H1 (cell line): ENCODE results near the gene NR2C2.

ENCODE experiments used
- BRCA1 ChIP-seq: IDR thresholded peaks from 2 replicates; pipeline ENCODE4 v1.6.1; 2012; ENCODE audit warnings: low read depth, low read length, improper control_type of control experiment
- CBX8 ChIP-seq: fragments of 300-800, 300-1000 bp; sonication (generic); IDR thresholded peaks from 2 replicates; pipeline ENCODE4 v1.7.1; 2016; ENCODE audit warnings: low read depth, low read length, borderline replicate concordance
- CEBPB ChIP-seq: IDR thresholded peaks from 2 replicates; pipeline ENCODE4 v1.6.1; 2012; ENCODE audit warnings: low read depth, low read length
- CHD2 ChIP-seq: IDR thresholded peaks from 2 replicates; pipeline ENCODE4 v1.6.1; 2012; ENCODE audit warnings: low read length, improper control_type of control experiment
- EP300 ChIP-seq, 2 experiments: IDR thresholded peaks; 1 replicate in 1 of 2; 2 replicates in 1 of 2; pipeline ENCODE4 v1.6.1; 2011 to 2012; ENCODE audit warnings: low read depth in 2 of 2, low read length in 2 of 2, mild to moderate bottlenecking in 2 of 2, borderline replicate concordance in 1 of 2, inconsistent platforms in 1 of 2, moderate library complexity in 1 of 2
- JUN ChIP-seq: IDR thresholded peaks from 2 replicates; pipeline ENCODE4 v1.6.1; 2011; ENCODE audit warnings: low read depth, mild to moderate bottlenecking, improper control_type of control experiment, low read length
- JUND ChIP-seq: IDR thresholded peaks from 2 replicates; pipeline ENCODE4 v1.6.1; 2011; ENCODE audit warnings: mild to moderate bottlenecking, improper control_type of control experiment, low read length
- MAFK ChIP-seq: IDR thresholded peaks from 2 replicates; pipeline ENCODE4 v1.6.1; 2012; ENCODE audit warnings: low read depth, mild to moderate bottlenecking, improper control_type of control experiment, low read length
- NRF1 ChIP-seq: IDR thresholded peaks from 2 replicates; pipeline ENCODE4 v1.6.1; 2011; ENCODE audit warnings: mild to moderate bottlenecking, low read depth, low read length, improper control_type of control experiment
- POLR2A ChIP-seq, 2 experiments: IDR thresholded peaks; 1 replicate in 1 of 2; 2 replicates in 1 of 2; pipeline ENCODE4 v1.6.1; 2011; ENCODE audit warnings: low read depth in 2 of 2, low read length in 2 of 2, mild to moderate bottlenecking in 2 of 2; ENCODE audit errors: control extremely low read depth in 1 of 2
- POLR2AphosphoS5 ChIP-seq: IDR thresholded peaks from 2 replicates; pipeline ENCODE4 v1.6.1; 2011; ENCODE audit warnings: low read depth, low read length
- SAP30 ChIP-seq: fragments of 300-600 bp; sonication (generic); IDR thresholded peaks from 2 replicates; pipeline ENCODE4 v1.7.1; 2012; ENCODE audit warnings: low read length, moderate library complexity, mild to moderate bottlenecking, inconsistent platforms; ENCODE audit not compliant: insufficient read depth, insufficient replicate concordance
- SP2 ChIP-seq: IDR thresholded peaks from 2 replicates; pipeline ENCODE4 v1.6.1; 2012; ENCODE audit warnings: mild to moderate bottlenecking, low read length, inconsistent platforms
- TF ChIP-seq, protein P1 (sequence below), 3 experiments: IDR thresholded peaks; 1 replicate in 2 of 3; 2 replicates in 1 of 3; pipeline versions ENCODE4 v1.5.1 to v1.6.1; 2011; ENCODE audit warnings: low read length in 3 of 3, mild to moderate bottlenecking in 3 of 3, inconsistent platforms in 2 of 3, low read depth in 1 of 3, moderate library complexity in 1 of 3; ENCODE audit not compliant: insufficient read depth in 1 of 3; ENCODE audit errors: control extremely low read depth in 1 of 3

DNA sequence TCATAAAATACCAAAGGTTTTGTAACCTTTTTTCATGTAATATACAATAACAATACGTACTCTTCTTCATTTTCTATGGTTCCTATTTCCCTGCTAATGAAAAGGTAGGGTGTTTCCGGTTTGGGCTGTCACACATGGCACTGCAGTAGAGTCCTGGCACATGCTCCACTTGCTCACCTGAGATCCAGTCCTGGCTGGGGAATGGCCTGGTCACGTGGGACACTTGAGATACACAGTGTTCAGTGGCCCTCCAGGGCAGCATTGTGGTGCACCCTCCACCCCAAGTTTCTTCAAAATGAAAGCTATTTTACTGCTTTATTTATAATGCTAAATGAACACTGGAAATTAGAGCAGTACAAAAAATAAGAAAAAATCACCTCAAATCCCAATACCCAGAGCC, 94.6 kb downstream of the NR2C2 start:
- TF ChIP-seq CHD2: no peak
- TF ChIP-seq POLR2A (IDR thresholded peaks at IDR 0.05; ENCODE audit: control extremely low read depth in 1 of 2, low read depth in 2 of 2, low read length in 2 of 2): no peak
- peak; percentile 30; the same call in 1 of the 2 replicates for TF ChIP-seq POLR2AphosphoS5
- TF ChIP-seq, protein P1, sequence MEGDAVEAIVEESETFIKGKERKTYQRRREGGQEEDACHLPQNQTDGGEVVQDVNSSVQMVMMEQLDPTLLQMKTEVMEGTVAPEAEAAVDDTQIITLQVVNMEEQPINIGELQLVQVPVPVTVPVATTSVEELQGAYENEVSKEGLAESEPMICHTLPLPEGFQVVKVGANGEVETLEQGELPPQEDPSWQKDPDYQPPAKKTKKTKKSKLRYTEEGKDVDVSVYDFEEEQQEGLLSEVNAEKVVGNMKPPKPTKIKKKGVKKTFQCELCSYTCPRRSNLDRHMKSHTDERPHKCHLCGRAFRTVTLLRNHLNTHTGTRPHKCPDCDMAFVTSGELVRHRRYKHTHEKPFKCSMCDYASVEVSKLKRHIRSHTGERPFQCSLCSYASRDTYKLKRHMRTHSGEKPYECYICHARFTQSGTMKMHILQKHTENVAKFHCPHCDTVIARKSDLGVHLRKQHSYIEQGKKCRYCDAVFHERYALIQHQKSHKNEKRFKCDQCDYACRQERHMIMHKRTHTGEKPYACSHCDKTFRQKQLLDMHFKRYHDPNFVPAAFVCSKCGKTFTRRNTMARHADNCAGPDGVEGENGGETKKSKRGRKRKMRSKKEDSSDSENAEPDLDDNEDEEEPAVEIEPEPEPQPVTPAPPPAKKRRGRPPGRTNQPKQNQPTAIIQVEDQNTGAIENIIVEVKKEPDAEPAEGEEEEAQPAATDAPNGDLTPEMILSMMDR (IDR thresholded peaks at IDR 0.05; ENCODE audit: control extremely low read depth in 1 of 3, insufficient read depth in 1 of 3, low read depth in 1 of 3, low read length in 3 of 3): no peak
- no peak for TF ChIP-seq SP2
- no peak for TF ChIP-seq SAP30
- no peak for TF ChIP-seq JUN
- TF ChIP-seq JUND: no peak
- no peak for TF ChIP-seq CBX8
- no peak for TF ChIP-seq CEBPB
- no peak for TF ChIP-seq MAFK
- no peak for TF ChIP-seq EP300 (IDR thresholded peaks at IDR 0.05; ENCODE audit: borderline replicate concordance in 1 of 2, low read depth in 2 of 2, low read length in 2 of 2)
- no peak for TF ChIP-seq NRF1
- no peak for TF ChIP-seq BRCA1
